ENCODE data around the gene TLE6. TPM values are rescaled to one million over a fixed set of nuclear protein-coding genes. Genes with fewer than 3 reads are reported as not detected.

Gene TLE6
- total and polyA plus RNA-seq, 2 of the 4 experiments (the other 2 are of a cell fraction): under 0.01 to 0.17 TPM

DNA sequence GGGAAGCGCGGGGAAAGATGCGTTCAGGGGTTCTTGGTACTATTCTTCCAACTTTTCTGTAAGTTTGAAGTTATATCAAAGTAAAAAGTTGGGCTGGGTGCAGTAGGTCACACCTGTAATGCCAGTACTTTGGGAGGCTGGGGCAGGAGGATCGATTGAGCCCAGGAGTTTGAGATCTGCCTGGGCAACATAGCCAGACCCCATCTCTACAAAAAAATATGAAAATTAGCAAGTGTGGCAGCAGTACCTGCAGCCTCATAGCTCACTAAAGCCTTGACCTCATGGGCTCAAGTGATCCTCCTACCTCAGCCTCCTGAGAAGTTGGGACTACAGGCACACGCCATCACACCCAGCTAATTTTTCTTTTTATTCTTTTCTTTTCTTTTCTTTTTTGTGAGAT is 20.2 kb upstream of the TLE6 start:
- Histone ChIP-seq H3K4me3 (ENCODE audit: insufficient read depth, low read depth, low read length) (no peak overlapping the region), H3K27ac (ENCODE audit: insufficient read depth, low read length) (no peak overlapping the region), H2BK120ac (ENCODE audit: low read depth, low read length) (no peak overlapping the region), H2BK20ac (ENCODE audit: low read depth, low read length) (no peak overlapping the region), H3K14ac (replicated peaks; ENCODE audit: low read depth, low read length) (no peak overlapping the region), H4K5ac (ENCODE audit: low read depth, low read length) (no peak overlapping the region), H3K9ac (ENCODE audit: low read depth, low read length) (no peak overlapping the region), H3K36me3 (ENCODE audit: control insufficient read depth, insufficient read depth, low read length) (no peaks in the 10 kb centered on the region), H3K4me2 (ENCODE audit: low read depth, low read length) (no peak overlapping the region), H4K20me1 (ENCODE audit: insufficient read depth, low read length) (no peaks in the 10 kb centered on the region), H3K79me1 (ENCODE audit: low read depth in 1 of 2, low read length in 2 of 2) (no peaks in the 10 kb centered on the region), H3K4ac (ENCODE audit: low read depth, low read length) (no peak overlapping the region), H2AFZ (replicated peaks; ENCODE audit: low read length, poor library complexity) (no peak overlapping the region), H3K9me1 (ENCODE audit: insufficient read depth, low read length) (no peaks in the 10 kb centered on the region), H2BK5ac (ENCODE audit: low read depth, low read length, poor library complexity, severe bottlenecking) (no peak overlapping the region), H2AK5ac (ENCODE audit: low read depth, low read length) (no peak overlapping the region), H3K27me3 (ENCODE audit: control insufficient read depth, insufficient read depth, low read length) (peaks cover 3% of the 10 kb centered on the region), H3K4me1 (ENCODE audit: control insufficient read depth, insufficient read depth, low read length) (no peaks in the 10 kb centered on the region), H4K91ac (ENCODE audit: insufficient read depth, low read depth, low read length) (no peak overlapping the region), H3K23ac (ENCODE audit: low read depth, low read length) (no peak overlapping the region), H2BK15ac (ENCODE audit: low read depth, low read length) (no peak overlapping the region), H4K8ac (ENCODE audit: low read depth in 2 of 2, low read length in 2 of 2) (no peak overlapping the region), H3K18ac (ENCODE audit: low read depth, low read length) (no peak overlapping the region), H3K56ac (ENCODE audit: extremely low read depth, insufficient read depth, low read length) (no peak overlapping the region), H2AK9ac (replicated peaks; ENCODE audit: low read depth, low read length, poor library complexity) (no peak overlapping the region), H3K9me3 (ENCODE audit: control insufficient read depth, insufficient read depth, low read length) (no peaks in the 10 kb centered on the region)
- WGBS, 2 experiments (ENCODE audit: extremely low coverage in 2 of 2, insufficient read length in 1 of 2): 100% methylated on average over 1 of the region's 5 CpGs; no CpG with 5 or more reads in 1 of the 2 experiments
- intact Hi-C loops (cut with micrococcal nuclease) (no loop called here), dilution Hi-C loops (cut with HindIII; ENCODE audit: low sequenced_read_pairs, unreplicated experiment) (no loop called here), in situ Hi-C loops (cut with MboI; ENCODE audit: low sequenced_read_pairs) (loop anchor here (5.0 to 25.0 kb wide), 2 partner anchors 205 to 530 kb away; partner anchors contain the start of genes SMIM24 and SMIM44)
- ATAC-seq (ENCODE audit: low read depth): no peak
- POLR2A ChIA-PET (ENCODE audit: unreplicated experiment): no interaction called here
- CTCF ChIA-PET: no interaction called here
- no TSS peak for BruUV-seq (replicated peaks)
- no peak for DNase-seq
- TF ChIP-seq MAFK (IDR thresholded peaks at IDR 0.05; ENCODE audit: low read depth, low read length) (no peak), RFX5 (IDR thresholded peaks at IDR 0.05; ENCODE audit: low read depth, low read length) (no peak), BHLHE40 (IDR thresholded peaks at IDR 0.05; ENCODE audit: low read depth, low read length) (no peak), RAD21 (IDR thresholded peaks at IDR 0.05; ENCODE audit: low read length) (no peak)
